ENCODE data around the gene IQCK.

GRCh38 chr16:19698480-19699465 is 19.3 kb upstream of the IQCK start:
- TF ChIP-seq EZH2phosphoT487 (IDR thresholded peaks at IDR 0.05; ENCODE audit: borderline replicate concordance, low read length) (no peak), CTCF (IDR thresholded peaks at IDR 0.05; ENCODE audit: low read depth, low read length, poor library complexity, severe bottlenecking) (no peak)

Measured in DOHH2 (cell line).